Pancreas (tissue), 10 donors: Measurements from ENCODE around the gene JAKMIP1. TPM values are rescaled to one million over a fixed set of nuclear protein-coding genes. Genes with fewer than 3 reads are reported as not detected.

Experiments
- ATAC-seq, 4 donors: fragments of 200-7000 bp; cut with Tn5 transposase; one replicate each; pipeline versions ENCODE4 v1.8.0 to v1.9.1; 2020; ENCODE audit warnings: mild to moderate bottlenecking in 4 of 4, moderate library complexity in 4 of 4
- DNase-seq, 6 donors: peaks; one replicate each; pipeline ENCODE4 v3.0.0-alpha.2; 2020
- FAIRE-seq: peaks from 2 replicates; lab custom pipeline; 2012; peaks lifted over from hg19 to GRCh38; lab: Jason Lieb, UNC
- H3K27ac ChIP-seq, 4 donors: fragments of 200-600 bp; sonication (generic); 1 replicate in 3 of 4; 2 replicates in 1 of 4; pipeline versions ENCODE4 v1.5.0 to v1.8.0; 2020
- H3K27me3 ChIP-seq, 4 donors: fragments of 200-600 bp; one replicate each; pipeline ENCODE4 v1.8.0; 2021
- H3K36me3 ChIP-seq, 3 donors: fragments of 200-600 bp; sonication (generic) in 1 of 3; one replicate each; pipeline versions ENCODE4 v1.5.0 to v1.8.0; 2020 to 2021
- H3K4me1 ChIP-seq, 3 donors: fragments of 200-600 bp; one replicate each; pipeline ENCODE4 v1.8.0; 2021
- H3K4me3 ChIP-seq, 4 donors: fragments of 200-600 bp; sonication (generic) in 2 of 4; one replicate each; pipeline versions ENCODE4 v1.5.0 to v1.8.0; 2020 to 2021
- H3K9me3 ChIP-seq, 4 donors: fragments of 200-600 bp; one replicate each; pipeline ENCODE4 v1.8.0; 2021
- CTCF ChIP-seq, 4 donors: fragments of 200-600 bp; sonication (generic) in 3 of 4; IDR thresholded peaks; one replicate each; pipeline versions ENCODE4 v1.5.0 to v1.8.0; 2021; ENCODE audit warnings: antibody characterized with exemption in 4 of 4
- WGBS, 2 donors: extraction: QIAGEN DNeasy Blood & Tissue Kit; methylation state at CpG; one replicate each; pipeline ENCODE4 v1.1.7; 2013; 5-methylcytosine and 5-hydroxymethylcytosine counted together
- intact Hi-C, 3 donors: fragments of 100-400 bp; cut with DNase I; formaldehyde crosslinking; loops; one replicate each; pipeline versions ENCODE4 v1.11.1 to v1.14.2; 2022
- polyA plus RNA-seq, 2 donors: library from polyadenylated mRNA; stranded (reverse); fragments of 200-250 nt; gene quantifications; one replicate each; pipeline ENCODE4 v1.2.3, GENCODE V29; 2013
- total RNA-seq, 6 donors: library from RNA; stranded (reverse); fragmentation: NEBNext Ultra II Directional in 4 of 6; extraction: Animal tissue kit (Norgen Biotek cat#: 25700) in 4 of 6; gene quantifications; one replicate each; pipeline versions ENCODE4 v1.2.1 to v1.2.4, GENCODE V29; 2021 to 2023
- donor health status: healthy with polysubstance abuse.
- donor health status: DM: no; HTN: no; CAD: no; lungs with moderate emphysema.
- donor health status: DM: no; HTN: no; CAD: no.
- donor health status: control.
- donor health status: control.
- donor health status: Bipolar disorder and iron deficiency.
- donor health status: DM: yes; HTN: yes; CAD: no.
- donor health status: DM: no; HTN: no; CAD: no.
- donor health status: DM: no; HTN: no; CAD: no.
- donor health status: DM: yes; HTN: yes; CAD: no.

The JAKMIP1 gene
- total and polyA plus RNA-seq, 8 donors, result 0.16 to 4.3 (median 0.59) TPM

GRCh38 chr4:6236816-6237390 lies 36.6 kb upstream of the JAKMIP1 start:
- no peaks in the 10 kb centered on the region for H3K36me3 ChIP-seq
- no peak overlapping the region for H3K4me3 ChIP-seq
- H3K27ac ChIP-seq, result no peak overlapping the region
- no peak for TF ChIP-seq CTCF (IDR thresholded peaks at IDR 0.05)
- FAIRE-seq (no peak), DNase-seq (no peak), ATAC-seq (no peak)
- no peaks in the 10 kb centered on the region for H3K27me3 ChIP-seq
- WGBS, 2 donors, result 52 to 66% methylated on average over 12 of the region's 12 CpGs
- intact Hi-C loops, result no loop called here
- H3K4me1 ChIP-seq, result no peaks in the 10 kb centered on the region
- no peaks in the 10 kb centered on the region for H3K9me3 ChIP-seq

GRCh38 chr4:6235901-6236640 lies 35.7 kb upstream of the JAKMIP1 start:
- Histone ChIP-seq H3K27ac (no peak overlapping the region), H3K36me3 (no peaks in the 10 kb centered on the region), H3K9me3 (no peaks in the 10 kb centered on the region), H3K4me1 (no peaks in the 10 kb centered on the region), H3K27me3 (no peaks in the 10 kb centered on the region), H3K4me3 (no peak overlapping the region)
- DNase-seq, result peak in 1 of 6 donors; percentile 3
- no peak for TF ChIP-seq CTCF (IDR thresholded peaks at IDR 0.05)
- FAIRE-seq, result no peak
- ATAC-seq, result no peak
- 55 to 71% methylated on average over 17 of the region's 17 CpGs for WGBS, 2 donors
- intact Hi-C loops, result no loop called here

- H3K36me3 ChIP-seq, result no peaks in the 10 kb centered on the region
- no peak for FAIRE-seq
- H3K9me3 ChIP-seq, result no peaks in the 10 kb centered on the region
- no peak overlapping the region for H3K27ac ChIP-seq
- no peaks in the 10 kb centered on the region for H3K4me1 ChIP-seq
- no peak for ATAC-seq
- WGBS, 2 donors, result 58 to 75% methylated on average over 7 of the region's 7 CpGs
- no peak for TF ChIP-seq CTCF (IDR thresholded peaks at IDR 0.05)
- DNase-seq, result no peak
- no peaks in the 10 kb centered on the region for H3K27me3 ChIP-seq
- H3K4me3 ChIP-seq, result no peak overlapping the region
- intact Hi-C loops, result no loop called here
Measured at GRCh38 chr4:6235012-6235411, 34.7 kb upstream of the JAKMIP1 start.

- no peak for FAIRE-seq
- H3K9me3 ChIP-seq, result no peaks in the 10 kb centered on the region
- 68 to 78% methylated on average over 6 of the region's 6 CpGs for WGBS, 2 donors
- no peaks in the 10 kb centered on the region for H3K4me1 ChIP-seq
- ATAC-seq, result no peak
- no peak overlapping the region for H3K27ac ChIP-seq
- no peak for TF ChIP-seq CTCF (IDR thresholded peaks at IDR 0.05)
- no peak for DNase-seq
- no peaks in the 10 kb centered on the region for H3K36me3 ChIP-seq
- no peak overlapping the region for H3K4me3 ChIP-seq
- no peaks in the 10 kb centered on the region for H3K27me3 ChIP-seq
- intact Hi-C loops, result no loop called here
Measured at GRCh38 chr4:6233929-6234328, 33.6 kb upstream of the JAKMIP1 start.
